Measurements from ENCODE around the gene HRH1.
"Not testable (repeated sequence)": the region's sequence is repeated elsewhere in the genome, so short reads cannot be mapped to it uniquely, and the experiment has no call there.

The HRH1 gene

GRCh38 chr3:11211531-11212298 lies 57.4 kb downstream of the HRH1 start:
- DNase-seq: no peak

DNA sequence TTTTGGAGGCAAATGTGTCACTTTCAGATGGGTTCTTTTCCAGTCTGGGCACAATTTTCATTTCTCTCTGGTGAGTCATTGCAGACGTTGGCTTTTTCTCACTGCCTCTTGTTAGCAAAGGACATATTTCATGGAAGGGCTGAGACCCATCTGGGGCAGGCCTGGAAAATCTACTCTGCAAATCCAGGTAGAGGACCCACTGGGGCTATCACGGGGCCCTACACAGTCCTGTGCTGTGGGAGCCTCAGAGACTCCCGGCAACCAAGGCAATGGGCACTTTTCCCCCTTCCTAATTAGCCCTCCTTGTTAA lies 58.0 kb downstream of the HRH1 start:
- no peak for DNase-seq

DNA sequence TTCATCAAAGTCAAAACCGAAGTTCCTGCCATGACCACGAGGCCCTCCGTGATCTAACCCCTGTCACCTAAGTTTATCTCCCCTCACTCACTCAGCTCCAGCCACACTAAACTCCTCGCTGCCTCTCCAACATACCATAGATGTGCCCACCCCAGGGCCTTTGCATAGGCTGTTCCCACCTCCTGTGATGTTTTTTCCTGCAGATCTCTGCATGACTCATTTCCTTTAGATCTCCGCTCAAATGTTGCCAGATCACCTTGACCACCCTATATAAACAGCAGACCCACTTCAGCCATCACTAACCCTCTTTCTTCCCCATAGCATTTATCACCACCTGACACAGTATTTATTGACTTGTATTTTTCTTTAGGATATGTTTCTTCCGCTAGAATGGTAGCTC lies 58.5 kb downstream of the HRH1 start:
- DNase-seq: no peak

- DNase-seq: no peak
Measured at GRCh38 chr3:11213810-11214450, 59.6 kb downstream of the HRH1 start.

DNA sequence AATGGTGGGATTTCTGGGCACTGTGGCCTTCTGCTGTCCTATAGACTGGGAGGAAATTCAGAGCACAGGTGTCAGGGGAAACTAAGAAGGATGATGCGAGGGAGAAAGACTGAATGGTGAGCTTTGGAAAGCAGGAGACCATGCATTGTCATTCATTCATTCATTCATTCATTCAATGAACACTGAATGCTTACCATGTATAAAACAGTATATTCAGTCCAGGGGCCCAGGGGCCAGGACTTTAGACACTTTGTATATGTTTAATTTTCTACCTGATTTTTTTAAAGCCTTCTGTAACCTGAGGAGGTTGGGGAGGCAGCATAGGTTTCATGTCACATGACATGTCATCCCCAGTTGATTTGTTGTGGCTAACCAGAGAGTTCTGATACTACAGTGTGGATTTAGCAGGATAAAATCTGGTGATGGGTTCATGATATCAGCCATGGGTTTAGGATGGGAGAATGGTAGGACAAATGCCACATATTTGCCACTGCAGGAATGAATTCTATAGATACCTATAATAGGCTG lies 60.2 kb downstream of the HRH1 start:
- no peak for DNase-seq

DNA sequence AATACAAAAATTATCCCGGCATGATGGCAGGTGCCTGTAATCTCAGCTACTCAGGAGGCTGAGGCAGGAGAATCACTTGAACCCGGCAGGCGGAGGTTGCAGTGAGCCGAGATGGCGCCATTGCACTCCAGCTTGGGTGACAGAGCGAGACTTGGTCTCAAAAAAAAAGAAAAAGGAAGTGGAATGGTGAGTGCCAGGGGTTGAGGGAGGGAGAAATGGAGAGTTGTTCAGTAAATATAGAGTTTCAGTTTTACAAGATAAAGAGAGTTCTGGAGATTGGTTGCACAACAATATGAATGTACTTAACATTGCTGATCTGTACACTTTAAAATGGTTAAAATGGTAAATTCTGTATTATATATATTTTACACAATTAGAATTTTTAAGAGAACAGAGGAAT lies 63.1 kb downstream of the HRH1 start:
- DNase-seq: not testable (repeated sequence)

GRCh38 chr3:11220230-11220629 lies 65.9 kb downstream of the HRH1 start:
- no peak for DNase-seq

DNA sequence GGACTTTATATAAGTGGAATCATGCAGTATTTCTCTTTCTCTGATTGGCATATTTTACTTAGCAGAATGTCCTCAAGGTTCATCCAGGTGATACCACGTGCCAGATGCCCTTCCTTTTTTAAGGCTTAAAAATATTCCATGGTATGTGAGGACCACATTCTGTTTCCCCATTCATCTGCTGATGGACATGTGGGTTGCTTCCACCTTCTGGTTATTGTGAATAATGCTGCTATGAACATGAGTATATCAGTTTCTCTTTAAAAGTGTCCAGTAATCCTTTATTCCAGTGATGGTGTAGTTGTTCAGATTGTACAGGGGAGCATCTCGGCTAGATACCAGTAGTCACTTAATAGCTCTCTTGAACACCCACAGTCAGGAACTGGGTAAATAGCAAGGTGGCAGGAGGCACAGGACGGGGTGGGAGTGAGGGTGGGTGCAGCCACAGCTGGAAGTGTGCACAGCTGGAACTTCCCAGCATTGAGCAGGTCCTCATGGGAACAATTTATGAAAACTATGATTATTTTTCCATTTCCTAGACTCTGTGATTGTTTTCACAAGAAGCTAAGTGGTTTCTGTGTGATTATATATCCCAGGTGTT lies 67.6 kb downstream of the HRH1 start:
- DNase-seq: no peak

- no peak for DNase-seq
Measured at GRCh38 chr3:11224010-11224409, 69.7 kb downstream of the HRH1 start.

DNA sequence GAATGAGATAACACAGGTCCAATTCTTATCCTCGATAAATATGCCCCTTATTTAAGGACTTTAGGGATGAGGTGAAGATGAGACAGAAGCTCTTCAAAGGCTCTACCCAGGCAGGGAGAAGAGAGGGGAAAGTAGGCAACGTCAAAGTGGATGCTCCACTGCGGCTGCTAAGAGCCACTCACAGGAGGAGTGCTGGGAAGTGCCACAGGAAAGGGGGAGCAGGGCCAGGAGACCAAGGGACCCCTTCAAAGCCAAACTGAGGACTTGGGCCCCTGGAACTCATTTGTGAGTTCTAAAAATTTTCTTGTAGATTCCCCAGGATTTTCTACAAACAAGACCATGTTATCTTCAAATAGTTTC lies 70.6 kb downstream of the HRH1 start:
- no peak for DNase-seq

DNA sequence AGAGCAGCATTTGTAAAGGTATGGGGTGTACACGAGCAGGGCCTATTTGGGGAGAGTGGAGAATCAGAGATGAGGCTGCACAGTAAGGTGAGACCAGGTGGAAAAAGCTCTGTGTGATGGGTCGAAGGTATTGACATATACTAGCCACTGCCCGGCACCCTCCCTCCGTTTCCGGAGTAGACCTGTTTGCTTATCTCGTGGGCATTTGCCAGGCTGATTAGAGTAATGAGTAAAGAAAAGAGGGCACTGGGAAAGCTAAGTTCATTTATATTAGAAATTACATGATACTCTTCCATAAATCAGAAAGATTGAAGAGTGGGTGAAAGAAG lies 71.7 kb downstream of the HRH1 start:
- DNase-seq: no peak

DNA sequence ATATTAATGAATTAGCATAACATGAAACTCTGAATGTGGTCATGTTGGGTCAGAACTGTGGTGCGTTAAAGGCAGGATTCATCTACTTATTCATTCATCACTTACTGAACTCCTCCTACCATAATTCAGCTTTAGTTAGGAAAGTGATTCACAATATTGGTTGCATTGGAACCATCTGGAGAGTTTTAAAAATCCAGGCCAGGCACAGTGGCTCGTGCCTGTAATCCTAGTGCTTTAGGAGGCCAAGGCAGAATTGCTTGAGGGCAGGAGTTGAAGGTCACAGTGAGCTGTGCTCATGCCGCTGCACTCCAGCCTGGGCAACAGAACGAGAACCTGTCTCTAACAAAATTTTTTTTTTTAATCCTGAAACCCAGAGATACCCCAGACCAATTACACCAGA lies 73.7 kb downstream of the HRH1 start:
- DNase-seq: no peak

DNA sequence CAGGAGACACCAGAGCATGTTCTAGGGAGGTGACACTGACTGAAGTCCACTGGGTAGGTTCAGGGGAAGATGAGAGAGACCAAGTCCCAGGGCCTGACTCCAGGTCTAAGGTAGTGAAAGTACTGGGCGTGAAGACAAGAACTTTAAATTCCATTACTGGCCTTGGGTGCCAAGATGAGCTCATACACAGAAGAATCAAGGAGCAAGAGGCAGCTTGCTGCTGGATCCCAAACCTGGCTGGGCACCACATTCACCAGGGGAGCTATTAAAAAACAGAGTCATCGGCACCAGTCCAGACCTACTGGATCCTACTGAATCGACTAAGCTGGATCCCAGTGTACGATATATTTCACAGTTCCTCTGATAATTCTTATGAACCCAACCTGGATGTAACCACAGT lies 75.8 kb downstream of the HRH1 start:
- DNase-seq: no peak

- DNase-seq: no peak
Measured at GRCh38 chr3:11230832-11231231, 76.5 kb downstream of the HRH1 start.

DNA sequence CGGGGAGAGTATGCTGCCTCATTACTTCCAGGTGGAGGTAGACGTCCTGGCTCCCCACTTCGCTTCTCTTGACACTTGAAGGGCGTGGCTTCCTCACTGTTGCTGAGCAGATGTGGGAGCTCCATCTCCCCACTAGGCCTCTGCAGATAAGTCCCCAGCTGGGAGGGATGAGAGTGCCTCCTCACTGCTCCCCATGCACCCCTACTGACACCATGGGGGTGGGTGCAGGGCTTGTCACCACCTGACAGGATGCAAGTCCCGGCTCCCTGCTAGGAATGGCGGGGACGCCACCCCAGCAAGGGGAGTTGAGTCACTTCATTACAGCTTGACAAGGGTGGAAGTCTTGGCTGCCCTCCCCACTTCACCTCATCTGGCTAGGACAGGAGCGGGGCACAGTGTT lies 81.1 kb downstream of the HRH1 start:
- DNase-seq: no peak

DNA sequence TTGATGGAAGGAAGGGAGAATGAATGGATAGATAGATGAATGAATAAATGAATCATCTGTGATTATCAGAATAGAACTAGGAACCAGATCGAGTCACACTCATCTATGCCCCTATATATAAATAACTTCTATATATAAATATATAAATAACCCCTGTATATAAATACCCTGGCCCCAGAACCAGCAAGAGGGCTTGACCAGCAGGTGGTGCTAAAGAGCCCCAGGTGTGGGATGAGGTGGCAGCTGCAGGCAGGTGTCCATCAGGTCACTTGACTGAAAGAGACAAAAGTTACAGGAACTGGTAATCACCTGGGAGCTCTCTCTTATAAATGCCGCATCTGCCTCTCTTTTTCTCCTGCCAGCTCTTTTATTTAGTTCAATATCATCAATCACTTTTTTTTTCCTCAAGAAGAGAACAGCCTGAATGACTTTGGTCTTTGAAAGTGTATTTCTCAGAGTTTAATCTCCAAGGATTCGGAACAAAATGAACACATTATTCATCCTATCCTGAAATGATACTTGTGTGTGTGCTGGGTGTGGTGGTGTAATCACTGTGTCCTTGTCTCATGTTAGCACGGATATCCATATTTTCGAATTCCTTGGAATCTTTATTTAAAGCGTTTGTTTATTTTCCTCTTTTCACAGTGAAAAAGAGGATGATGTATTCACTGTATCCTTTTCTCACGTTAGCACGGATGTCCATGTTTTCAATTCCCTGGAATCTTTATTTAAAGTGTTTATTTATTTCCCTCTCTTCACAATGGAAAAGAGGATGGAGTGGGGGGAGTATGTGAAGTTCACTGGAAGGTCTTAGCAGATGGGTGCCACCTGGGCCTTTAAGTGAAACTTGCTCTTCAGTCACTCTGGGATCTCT lies 82.5 kb downstream of the HRH1 start:
- peak; percentile 10 for DNase-seq

DNA sequence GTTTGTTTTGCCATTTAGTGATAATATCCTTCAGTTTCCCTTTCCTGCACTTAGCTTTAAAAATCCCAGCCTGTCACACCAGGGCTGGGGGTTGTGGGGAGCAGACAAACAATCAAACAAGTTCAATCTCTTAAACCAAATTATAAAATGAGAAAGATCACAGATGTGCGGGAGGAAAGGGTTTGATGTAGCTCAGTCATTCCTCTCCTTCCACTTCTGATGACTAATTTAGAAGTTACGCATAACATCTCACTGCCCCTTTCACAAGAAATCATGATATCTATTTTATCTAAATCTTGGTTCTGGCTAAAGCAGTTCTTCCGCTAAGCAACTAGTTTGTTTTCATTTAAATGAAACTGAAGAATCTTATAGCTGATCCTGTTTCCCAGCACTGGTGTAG lies 83.8 kb downstream of the HRH1 start:
- no peak for DNase-seq

- DNase-seq: no peak
Measured at GRCh38 chr3:11238880-11239279, 84.6 kb downstream of the HRH1 start.

DNA sequence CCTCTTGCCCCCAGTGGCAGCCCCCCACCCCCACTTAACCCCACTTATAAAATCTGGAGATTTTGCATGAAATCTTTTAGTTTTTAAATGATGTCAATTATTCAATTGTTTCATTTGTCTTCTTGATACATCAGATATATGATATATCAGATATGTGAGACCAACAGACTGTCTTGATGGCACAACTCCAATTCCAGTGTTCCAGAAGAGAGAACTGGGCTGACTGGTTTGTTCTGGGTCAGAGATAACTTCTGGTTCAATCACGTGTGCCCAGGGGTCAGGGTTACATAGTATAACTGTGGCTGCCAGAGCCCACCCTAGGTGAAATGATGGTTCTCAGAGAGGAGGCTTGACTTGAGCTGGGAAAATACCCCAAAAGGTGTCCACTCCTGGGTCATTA lies 85.5 kb downstream of the HRH1 start:
- no peak for DNase-seq

GRCh38 chr3:11240496-11240895 lies 86.2 kb downstream of the HRH1 start:
- DNase-seq: no peak

- DNase-seq: no peak
Measured at GRCh38 chr3:11244121-11244677, 89.9 kb downstream of the HRH1 start.

DNA sequence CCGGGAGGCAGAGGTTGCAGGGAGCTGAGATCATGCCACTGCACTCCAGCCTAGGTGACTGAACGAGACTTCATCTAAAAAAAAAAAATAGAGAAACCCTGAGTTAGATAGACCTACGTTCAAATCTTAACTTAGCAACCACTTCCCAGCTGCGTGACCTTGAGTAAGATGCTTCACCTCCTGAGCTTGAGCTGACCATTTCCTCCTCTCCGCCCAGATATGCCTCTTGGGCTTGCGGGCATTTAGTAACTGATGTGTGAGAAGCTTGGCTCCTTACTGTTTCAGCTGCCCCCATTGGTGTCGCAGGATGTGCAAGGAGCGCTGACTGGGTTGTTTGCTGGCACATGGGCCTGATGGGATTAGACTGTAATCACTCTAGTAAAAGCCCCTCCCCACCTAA lies 91.0 kb downstream of the HRH1 start:
- no peak for DNase-seq

All from DMS79 treated with DMSO at 0.1 percent for 48 hours (cell line).